Measurements from ENCODE around the gene H2AZ2.

H2AZ2 gene

DNA sequence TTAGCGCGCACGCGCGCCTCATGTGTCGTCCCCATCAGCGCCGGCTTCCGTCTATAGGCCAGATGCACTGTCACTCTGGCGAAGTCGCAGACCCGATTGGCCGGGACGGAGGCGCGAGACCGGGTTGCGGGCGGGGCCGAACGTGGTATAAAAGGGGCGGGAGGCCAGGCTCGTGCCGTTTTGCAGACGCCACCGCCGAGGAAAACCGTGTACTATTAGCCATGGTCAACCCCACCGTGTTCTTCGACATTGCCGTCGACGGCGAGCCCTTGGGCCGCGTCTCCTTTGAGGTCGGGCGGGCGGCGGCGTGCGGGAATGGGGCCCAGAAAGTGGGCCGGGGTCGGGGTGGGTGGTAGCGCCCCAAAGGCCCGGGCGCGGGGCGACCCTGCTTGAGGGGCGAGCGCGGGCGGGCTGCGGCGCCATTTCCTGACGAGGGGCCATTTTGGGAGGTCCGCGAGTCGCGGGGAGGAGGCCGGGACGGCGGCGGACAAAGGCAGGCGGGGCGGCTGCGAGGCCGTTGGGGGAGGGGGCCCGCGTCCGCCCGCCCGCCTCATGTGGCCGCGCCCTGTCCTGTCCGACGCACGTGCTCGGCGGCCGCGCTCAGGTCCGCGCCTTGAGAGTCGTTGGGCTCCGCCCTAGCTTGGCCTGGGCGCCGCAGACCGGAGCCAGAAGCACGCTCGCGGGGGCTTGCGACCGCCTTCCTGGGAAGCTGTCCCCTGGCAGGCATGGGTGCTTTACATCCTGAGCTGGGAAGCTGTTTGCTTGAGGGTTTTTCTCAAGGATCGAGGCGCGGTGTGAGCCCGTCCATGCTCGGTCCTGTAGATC lies 51.2 kb downstream of the H2AZ2 start, which contains the start of gene PPIA:
PPIA (plus strand) TSS at position 178 of the 825 bp plus-strand sequence; CDS start at position 222, 44 bp downstream.
- peak; percentile 98 for DNase-seq (ENCODE audit: extremely low read depth, low read depth)
- TF ChIP-seq, protein P1, sequence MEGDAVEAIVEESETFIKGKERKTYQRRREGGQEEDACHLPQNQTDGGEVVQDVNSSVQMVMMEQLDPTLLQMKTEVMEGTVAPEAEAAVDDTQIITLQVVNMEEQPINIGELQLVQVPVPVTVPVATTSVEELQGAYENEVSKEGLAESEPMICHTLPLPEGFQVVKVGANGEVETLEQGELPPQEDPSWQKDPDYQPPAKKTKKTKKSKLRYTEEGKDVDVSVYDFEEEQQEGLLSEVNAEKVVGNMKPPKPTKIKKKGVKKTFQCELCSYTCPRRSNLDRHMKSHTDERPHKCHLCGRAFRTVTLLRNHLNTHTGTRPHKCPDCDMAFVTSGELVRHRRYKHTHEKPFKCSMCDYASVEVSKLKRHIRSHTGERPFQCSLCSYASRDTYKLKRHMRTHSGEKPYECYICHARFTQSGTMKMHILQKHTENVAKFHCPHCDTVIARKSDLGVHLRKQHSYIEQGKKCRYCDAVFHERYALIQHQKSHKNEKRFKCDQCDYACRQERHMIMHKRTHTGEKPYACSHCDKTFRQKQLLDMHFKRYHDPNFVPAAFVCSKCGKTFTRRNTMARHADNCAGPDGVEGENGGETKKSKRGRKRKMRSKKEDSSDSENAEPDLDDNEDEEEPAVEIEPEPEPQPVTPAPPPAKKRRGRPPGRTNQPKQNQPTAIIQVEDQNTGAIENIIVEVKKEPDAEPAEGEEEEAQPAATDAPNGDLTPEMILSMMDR (IDR thresholded peaks at IDR 0.05; ENCODE audit: low read depth, low read length): no peak

DNA sequence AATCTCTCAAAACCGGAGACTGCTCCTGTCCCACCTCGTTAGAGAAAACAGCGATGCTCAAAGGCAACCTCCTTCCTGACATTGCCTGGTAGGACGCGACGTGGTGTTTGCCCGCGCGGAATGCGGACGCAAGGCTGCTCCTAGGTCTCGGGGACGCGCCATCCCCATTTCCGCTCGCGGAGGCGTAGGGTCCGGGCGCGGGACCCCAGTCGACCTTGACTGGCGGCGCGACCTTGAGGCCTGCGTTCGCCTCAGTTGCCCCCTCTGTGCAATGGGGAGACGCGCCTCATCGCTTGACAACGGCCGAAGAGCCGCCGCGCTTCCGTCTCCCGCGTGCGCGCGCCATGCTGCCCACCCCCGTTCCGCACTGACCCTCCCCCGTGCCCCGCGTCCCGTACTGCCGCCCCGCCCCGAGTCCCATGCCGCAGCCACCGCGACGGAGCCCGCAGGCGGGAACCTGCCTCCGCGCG lies 51.8 kb downstream of the H2AZ2 start:
- TF ChIP-seq, protein P1 (IDR thresholded peaks at IDR 0.05; ENCODE audit: low read depth, low read length): no peak

DNA sequence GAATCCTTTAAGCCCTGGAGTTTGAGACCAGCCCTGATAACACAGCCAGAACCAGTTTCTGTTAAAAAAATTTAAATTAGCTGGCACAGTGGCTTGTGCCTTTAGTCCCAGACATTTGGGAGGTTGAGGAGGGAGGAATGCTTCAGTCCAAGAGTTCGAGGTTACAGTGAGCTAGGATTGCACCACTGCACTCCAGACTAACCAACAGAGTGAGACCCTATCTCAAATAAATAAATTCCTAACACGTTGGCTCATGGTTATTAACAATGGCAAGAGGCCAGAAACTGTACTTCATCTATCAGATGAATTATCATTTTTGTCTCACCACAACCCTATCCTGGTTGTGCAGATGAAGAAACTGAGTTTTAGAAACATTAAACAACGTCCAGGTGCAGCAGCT lies 53.6 kb downstream of the H2AZ2 start:
- TF ChIP-seq, protein P1 (IDR thresholded peaks at IDR 0.05; ENCODE audit: low read depth, low read length): no peak
- no peak for DNase-seq (ENCODE audit: extremely low read depth, low read depth)

More for the DNA sequence above, 51.8 kb downstream of the H2AZ2 start:
- peak; percentile 18 for DNase-seq (ENCODE audit: extremely low read depth, low read depth)

DNA sequence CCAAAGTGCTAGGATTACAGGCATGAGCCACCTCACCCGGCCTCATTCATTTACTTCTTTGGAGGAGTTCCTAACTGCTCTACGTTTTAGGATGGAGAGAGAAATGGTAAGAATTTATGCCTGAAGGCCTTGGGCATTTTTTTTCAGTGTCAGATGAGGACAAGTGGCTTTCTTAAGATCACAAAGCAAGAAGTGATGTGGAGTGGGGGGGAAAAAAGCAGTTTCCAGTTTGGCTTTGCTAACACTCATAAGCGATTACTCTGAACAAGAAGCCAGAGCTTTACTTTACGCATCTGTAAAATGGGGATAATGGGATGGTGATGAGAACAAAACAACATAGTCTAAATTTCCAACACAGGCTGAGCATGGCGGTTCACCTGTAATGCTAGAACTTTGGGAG lies 54.0 kb downstream of the H2AZ2 start:
- TF ChIP-seq, protein P1 (IDR thresholded peaks at IDR 0.05; ENCODE audit: low read depth, low read length): no peak
- DNase-seq (ENCODE audit: extremely low read depth, low read depth): peak; percentile 54

DNA sequence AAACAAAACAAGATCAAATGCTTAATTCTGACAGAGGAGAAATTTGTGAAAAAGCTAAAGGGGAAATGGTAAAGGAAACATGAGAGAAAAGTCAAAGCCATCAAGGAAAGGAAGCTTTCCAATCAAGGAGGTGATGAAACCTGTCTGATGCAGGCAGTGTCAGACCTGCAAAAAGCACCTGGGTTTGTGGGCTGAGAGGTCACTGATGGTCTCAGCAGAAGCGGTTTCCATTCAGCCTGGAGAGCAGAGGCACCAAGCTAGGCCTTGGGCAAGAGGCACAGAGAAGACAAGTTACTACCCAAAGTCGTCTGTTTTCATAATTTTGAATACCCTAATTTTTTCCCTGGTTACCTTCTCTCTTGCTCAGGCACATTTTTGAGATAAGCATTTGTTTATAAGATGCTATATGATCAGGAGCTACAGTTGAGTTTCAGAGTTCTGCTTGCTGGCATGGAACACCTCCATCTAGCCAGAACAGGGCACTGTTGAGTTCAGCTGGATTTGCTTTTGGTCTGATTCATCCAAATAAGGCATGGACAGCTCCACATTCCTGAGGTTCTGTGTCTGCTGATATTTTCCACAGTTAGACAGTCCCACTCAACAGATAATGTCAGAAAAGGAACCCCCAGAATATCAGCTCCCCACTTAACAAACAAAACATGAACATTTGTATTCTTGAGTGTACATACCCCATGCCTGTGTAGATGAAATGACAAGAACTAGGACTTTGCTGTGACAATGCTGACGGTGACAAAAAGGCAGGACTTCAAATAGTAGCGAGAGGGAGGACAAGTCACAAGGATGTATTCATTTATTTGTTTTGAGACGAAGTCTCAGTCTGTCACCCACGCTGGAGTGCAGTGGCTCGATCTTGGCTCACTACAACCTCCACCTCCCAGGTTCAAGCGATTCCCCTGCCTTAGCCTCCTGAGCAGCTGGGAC lies 56.3 kb downstream of the H2AZ2 start:
- TF ChIP-seq, protein P1 (IDR thresholded peaks at IDR 0.05; ENCODE audit: low read depth, low read length): peak; percentile 30
- peak; percentile 16 for DNase-seq (ENCODE audit: extremely low read depth, low read depth)

DNA sequence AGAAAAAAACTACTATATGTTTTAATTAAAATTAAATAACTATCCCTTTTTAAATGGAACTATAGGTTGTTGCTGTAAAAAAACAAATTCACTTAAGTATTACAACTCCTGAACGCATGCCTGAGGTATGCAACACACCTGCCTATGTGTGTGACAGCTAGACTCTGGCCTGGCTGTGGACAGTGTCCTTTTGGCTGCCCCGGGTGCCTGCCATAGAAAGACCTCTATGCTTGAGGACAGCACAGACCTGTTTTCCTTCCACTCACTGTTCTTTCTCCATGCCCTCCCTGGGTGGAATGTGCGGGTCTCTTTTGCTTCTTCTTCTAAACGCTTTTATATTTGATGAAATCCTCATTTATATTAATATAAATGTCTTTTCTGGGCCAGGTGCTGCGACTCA lies 57.9 kb downstream of the H2AZ2 start:
- TF ChIP-seq, protein P1 (IDR thresholded peaks at IDR 0.05; ENCODE audit: low read depth, low read length): no peak
- DNase-seq (ENCODE audit: extremely low read depth, low read depth): no peak
